NCI-H2171 (cell line): Measurements from ENCODE around the gene MIOX.
"Not testable (repeated sequence)": the region's sequence is repeated elsewhere in the genome, so short reads cannot be mapped to it uniquely, and the experiment has no call there.

ENCODE experiments used
- DNase-seq: peaks from one replicate; lab custom pipeline; 2025; lab: John Stamatoyannopoulos, UW

The MIOX gene

GRCh38 chr22:50517495-50518260 is 31.0 kb downstream of the MIOX start:
- DNase-seq, result no peak

- DNase-seq, result no peak
These were observed 31.9 kb downstream of the MIOX start for GRCh38 chr22:50518606-50519005.

GRCh38 chr22:50519151-50519550 is 32.5 kb downstream of the MIOX start:
- no peak for DNase-seq

DNA sequence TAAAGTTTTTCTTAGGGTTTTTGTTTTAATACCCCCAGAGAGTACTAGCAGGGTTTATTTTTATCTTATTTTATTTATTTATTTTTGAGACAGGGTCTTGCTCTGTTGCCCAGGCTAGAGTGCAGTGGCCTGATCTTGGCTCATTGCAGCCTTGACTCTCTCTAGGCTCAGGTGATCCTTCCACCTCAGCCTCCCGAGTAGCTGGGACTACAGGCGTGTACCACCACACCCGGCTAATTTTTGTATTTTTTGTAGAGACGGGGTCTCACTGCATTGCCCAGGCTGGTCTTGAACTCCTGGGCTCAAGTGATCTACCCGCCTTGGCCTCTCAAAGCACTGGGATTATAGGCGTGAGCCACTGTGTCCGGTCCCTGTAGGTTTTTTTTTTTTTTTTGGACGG is 33.5 kb downstream of the MIOX start:
- not testable (repeated sequence) for DNase-seq

DNA sequence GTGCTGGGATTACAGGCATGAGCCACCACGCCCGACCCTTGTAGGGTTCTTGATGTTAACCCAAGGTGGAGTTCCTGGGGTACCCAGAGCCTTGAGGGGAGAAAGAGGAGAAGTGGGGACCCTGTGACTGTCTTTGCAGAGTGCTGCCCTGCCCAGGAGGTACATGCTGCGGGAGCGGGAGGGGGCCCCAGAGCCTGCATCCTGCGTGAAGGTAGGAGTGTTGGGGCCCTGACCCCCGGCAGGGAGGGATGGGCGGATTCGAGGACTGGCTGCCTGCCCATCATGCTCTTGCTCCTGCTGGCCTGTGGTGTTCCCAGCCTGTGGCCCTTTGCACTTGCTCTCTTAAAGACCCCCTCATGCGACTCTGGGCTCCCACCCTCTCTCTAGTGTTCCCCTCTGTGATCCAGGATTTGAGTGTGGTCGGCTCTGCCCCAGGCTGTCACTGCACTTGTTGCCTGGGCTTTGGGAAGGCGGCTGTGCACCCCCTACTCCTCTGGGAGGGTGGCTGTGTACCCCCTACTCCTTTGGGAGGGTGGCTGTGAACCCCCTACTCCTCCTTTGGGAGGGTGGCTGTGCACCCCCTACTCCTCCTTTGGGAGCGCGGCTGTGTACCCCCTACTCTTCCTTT is 34.3 kb downstream of the MIOX start:
- DNase-seq, result no peak

DNA sequence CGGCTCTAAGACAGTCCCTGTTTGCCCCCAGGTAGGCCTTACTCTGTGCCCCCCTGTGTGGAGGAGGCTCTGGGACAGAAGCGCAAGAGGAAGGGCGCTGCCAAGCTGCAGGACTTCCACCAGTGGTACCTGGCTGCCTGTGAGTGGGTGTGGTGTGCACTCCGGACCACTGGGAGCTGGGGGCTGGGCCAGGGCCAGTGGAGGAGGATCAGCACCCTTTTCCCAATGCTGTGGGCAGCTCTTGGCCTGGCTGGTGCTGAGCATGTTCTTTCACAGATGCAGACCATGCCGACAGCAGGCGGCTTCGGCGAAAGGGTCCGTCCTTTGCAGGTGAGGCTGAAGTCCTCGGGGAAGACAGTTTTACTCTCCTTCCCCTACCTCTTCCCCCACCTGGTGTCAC is 35.1 kb downstream of the MIOX start:
- no peak for DNase-seq

DNA sequence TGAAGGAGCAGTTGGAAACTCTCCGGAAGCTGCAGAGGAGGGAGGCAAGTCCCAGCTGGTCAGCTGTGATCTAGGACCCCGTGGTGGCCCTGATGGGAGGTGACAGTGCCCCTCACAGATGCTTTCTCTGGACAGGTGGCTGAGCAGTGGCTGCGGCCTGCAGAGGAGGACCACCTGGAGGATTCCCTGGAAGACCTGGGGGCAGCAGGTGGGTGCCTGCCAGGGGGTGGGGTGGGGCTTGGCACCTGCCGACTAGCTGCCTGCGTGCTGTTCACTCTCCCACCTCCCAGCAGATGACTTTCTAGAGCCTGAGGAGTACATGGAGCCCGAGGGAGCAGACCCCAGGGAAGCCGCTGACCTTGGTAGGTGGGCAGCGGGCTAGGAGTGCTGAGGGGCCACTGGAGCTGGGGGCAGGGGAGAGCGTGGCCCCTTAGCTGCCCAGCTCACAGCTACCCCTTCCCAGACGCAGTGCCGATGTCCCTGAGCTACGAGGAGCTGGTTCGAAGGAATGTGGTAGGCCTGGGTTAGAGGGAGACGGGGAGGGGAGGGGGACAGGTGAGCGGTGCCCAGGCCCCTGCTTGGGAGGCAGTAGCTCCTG is 35.6 kb downstream of the MIOX start:
- no peak for DNase-seq

GRCh38 chr22:50522806-50523438 is 36.3 kb downstream of the MIOX start:
- DNase-seq, result no peak

- DNase-seq, result no peak
These were observed 36.8 kb downstream of the MIOX start for GRCh38 chr22:50523458-50523805.

GRCh38 chr22:50523806-50524675 is 37.4 kb downstream of the MIOX start:
- DNase-seq, result no peak

- no peak for DNase-seq
These were observed 38.0 kb downstream of the MIOX start for GRCh38 chr22:50524676-50525103.

- DNase-seq, result peak; percentile 97
These were observed 38.6 kb downstream of the MIOX start, which contains the start of gene SCO2 for GRCh38 chr22:50525104-50525857. Gene SCO2 (minus strand): TSS chr22:50525598. CDS start chr22:50524411, 1,187 bp downstream.

DNA sequence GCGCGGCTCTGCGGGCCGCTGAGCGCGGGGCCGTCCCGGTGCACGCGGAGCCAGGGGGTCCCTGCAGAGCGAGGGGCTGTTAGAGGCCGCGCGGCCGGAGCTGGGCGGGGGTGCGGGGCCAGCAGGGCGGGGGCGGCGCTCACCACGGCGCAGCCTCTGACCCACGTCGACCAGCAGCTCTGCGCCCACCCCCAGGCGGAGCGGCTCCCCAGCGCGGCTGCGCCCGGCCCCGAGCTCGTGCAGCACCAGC is 39.1 kb downstream of the MIOX start:
- no peak for DNase-seq

DNA sequence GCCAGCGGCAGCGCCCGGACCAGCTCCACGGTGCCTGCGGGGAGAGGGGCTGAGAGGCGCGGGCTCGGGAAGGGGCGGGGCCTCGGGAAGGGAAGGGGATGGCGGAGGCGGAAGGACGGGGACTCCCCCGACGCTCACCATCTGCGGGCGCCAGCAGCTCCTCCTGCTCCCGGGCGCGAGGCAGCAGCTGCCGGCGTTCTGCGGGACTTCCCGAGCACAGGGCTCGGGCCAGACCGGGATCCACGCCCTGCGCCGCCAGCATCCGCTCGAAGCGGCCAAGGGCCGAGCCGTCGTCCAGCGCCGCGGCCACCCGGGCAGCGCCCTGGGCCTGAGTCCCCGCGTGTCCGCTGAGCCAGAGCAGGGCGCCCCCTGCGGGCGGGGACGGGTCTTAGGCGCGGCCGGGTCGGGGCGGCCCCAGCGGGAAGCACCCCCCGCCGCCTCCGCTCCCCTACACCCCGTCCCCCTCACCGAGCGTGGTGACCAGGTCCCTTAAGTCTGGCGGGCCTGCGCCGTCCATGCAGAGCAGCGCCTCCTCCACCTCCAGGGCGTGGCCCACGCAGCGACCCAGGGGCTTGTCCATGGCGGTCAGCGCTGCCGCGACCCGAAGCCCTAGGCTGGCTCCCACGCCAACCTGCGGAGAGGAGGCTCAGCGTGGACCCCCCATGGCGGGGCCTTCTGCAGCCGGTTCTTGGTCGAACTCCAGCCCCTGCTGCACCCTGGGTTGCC is 39.6 kb downstream of the MIOX start:
- DNase-seq, result peak; percentile 88

DNA sequence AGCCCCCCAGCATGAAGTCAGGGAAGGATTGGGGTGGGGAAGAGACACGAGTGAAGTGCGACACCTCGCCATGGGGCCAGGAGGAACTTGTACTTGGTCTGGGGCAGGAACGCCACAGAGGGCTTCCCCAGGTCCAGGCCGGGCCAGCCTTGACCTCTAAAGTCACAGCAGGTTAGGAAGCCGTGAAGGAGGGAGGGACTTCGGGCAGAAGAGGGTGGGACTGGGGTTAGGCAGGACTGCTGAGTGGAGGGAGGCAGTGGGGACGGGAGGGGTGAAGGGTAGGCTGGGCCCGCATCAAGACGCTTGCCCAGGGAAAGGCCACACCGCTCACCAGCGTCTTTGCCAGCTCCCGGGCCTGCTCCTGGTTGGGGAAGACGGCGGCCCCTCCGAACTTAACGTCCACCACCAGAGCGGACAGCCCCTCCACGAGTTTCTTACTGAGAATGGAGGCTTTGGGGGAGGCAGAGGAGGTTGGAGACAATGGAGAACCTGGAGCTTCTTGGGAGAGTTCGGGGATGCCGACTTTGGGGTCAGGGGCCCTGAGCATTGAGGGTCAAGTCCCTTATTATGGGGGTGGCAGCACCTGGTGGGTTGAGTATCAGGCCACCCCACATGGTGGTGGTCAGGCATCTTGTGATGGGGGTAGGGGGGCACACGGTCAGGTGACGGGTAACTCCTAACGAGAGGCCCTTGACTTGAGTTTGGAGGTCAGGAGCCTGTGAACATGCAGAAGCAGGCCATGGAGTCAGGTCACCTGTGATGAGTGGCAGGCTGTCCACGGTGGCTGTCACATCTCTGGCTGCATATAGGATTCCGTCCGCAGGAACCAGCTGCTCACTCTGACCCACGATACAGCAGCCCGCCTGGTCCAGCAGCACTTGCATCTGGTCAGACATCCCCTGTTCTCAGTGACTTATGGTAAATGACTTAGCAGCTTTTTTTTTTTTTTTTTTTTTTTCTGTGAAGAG is 40.5 kb downstream of the MIOX start:
- no peak for DNase-seq

DNA sequence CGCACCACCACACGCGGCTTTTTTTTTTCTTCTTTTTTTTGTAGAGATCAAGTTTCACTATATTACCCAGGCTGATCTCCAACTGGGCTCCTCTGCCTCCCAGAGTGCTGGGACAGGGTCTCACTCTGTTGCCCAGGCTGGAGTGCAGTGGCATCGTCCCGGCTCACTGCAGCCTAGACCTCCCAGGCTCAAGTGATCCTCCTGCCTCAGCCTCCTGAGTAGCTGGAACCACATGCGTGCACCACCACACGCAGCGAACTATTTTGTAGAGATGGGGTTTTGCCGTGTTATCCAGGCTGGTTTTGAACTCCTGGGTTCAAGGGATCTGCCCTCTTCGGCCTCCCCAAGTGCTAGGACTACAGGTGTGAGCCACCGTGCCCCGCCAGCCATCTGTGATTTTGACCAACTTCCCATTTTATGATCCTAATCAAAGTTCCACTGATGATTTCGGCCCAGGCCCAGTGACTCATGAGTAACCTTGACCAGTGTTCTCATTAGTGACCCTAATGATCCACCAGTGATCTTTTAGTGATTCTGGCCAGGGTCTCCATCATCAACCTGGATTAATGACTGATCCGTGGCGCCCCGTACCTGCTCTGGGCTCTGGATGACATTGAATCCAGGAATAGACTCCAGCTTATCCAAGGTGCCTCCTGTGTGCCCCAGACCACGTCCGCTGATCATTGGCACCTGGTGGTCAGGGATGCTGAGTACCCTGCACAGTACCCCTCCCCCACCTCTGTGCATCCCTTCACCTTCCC is 41.4 kb downstream of the MIOX start:
- DNase-seq, result no peak

DNA sequence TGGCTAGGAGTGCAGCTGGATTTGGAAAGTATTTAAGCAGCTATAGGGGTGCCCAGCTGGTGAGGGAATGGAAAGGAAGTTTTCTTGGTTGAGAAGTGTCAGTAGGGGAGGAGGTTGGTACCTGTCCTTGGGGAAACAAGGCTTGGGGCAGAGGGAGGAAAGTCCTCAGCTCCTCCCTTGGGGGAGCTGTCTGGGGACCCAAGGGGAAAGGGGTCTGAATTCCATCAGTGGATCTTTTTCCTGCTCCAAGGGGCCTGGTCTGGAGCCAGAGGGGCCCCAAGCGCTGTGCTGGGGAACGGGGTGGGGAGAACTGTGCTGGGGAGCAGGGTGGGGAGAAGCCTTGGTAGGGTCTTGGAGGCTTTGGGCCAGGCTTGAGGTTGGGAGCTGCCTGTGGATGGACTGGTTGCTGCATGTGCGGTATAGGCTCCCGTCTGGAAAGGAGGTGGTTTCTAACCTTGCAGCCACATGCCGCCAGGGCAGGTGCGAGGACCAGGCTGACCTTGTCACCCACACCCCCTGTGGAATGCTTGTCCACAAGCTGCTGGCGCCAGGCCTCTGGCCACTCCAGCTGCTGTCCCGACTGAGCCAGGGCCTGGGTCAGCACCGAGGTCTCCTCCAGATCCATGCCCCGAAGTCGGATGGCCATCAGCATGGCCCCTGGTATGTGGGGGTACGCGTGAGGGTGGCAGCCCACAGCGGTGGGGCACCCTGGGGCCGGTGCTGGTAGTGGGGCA is 42.2 kb downstream of the MIOX start:
- no peak for DNase-seq

GRCh38 chr22:50529416-50529896 is 42.8 kb downstream of the MIOX start:
- DNase-seq, result no peak
